ENCODE results near the gene OR51B2.
"Not testable (repeated sequence)": the region's sequence is repeated elsewhere in the genome, so short reads cannot be mapped to it uniquely, and the experiment has no call there.

Gene OR51B2

GRCh38 chr11:5324197-5324596, at the start of gene OR51B2:
Gene OR51B2, minus strand, starts transcription at chr11:5324297. Its CDS starts 0 bp downstream, at chr11:5324297.
- DNase-seq, result no peak

GRCh38 chr11:5369789-5370188, 45.7 kb upstream of the OR51B2 start:
- DNase-seq, result no peak

DNA sequence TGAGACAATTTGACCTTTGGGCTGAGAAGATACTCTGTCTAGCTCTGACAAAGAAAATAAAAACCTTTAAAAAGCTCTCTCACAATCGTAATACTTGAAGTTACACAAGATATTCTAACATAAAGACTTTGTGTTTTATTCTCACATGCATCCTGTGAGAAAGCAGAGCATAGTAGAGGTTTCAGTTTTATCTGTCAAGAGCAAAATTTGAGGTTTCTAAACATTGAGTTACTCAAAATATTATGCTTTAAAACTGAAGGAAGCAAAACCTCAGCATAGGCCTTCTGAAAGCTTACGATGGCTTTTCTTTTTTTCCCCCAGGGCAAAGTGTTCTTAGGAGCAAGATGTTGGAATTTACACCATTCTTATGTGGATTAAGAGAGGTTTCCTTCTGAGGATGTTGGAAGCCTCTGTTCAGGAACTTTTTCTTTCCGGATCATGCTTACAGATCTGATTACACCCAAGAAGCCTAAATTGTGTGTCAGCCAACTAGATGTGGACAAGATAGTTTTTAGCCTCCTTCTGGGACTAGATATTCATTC, 44.5 kb upstream of the OR51B2 start:
- no peak for DNase-seq

DNA sequence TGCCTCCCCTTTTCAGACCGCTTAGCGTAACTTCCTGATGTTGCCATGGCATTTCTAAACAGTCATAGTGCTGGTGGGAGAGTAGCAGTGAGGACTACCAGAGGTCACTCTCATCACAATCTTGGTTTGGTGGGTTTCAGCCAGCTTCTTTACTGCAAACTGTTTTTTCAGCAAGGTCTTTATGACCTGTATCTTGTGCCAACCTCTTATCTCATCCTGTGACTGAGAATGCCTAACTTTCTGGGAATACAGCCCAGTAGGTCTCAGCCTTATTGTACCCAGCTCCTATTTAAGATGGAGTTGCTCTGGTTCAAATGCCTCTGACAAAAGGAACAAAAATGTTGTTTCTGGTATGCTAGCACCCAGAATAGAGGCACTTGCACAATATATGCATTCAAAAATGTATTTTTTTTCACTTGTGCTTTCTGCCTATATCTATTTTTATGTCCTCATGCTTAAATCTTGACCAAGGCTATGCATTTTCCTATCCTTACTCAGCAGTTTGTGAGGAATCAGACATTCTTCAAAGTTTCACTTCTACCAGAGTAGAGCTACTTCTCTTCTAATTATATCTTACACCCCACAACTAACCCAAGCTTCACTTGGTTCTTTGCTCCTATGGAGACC, 43.5 kb upstream of the OR51B2 start:
- no peak for DNase-seq

- DNase-seq, result no peak
Measured at GRCh38 chr11:5366856-5367255, 42.8 kb upstream of the OR51B2 start.

DNA sequence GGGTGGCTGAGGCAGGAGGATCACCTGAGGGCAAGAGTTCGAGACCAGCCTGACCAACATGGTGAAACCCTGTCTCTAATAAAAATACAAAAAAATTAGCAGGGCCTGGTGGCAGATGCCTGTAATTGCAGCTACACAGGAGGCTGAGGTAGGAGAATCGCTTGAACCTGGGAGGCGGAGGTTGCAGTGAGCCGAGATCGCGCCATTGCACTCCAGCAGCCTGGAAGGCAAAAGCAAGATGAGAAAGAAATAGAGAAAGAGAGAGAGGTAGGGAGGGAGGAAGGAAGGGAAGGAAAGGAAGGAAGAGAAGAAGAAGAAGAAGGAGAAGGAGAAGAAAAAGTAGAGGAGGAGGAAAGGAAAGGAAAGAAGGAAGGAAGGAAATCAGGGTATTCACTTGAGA, 42.3 kb upstream of the OR51B2 start:
- DNase-seq, result not testable (repeated sequence)

GRCh38 chr11:5364214-5364613, 40.1 kb upstream of the OR51B2 start:
- no peak for DNase-seq

DNA sequence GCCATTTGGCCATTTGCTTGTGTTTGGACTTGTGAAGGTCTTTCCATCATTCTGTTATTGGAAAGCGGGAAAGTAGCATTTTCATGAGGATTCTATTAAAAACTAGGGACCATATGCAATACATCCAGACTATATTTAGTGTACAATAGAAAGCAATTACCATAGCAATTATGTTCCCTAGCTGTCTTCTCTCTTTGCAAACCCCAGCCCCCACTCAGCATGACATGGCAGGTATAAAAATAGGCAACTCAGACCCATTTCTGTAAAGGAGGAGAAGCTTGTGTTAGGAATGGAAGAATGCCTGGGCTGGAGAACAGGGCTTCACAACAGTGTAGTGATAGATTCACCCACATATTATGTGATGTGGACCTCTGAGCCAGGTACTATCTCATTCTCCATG, 39.6 kb upstream of the OR51B2 start:
- no peak for DNase-seq

DNA sequence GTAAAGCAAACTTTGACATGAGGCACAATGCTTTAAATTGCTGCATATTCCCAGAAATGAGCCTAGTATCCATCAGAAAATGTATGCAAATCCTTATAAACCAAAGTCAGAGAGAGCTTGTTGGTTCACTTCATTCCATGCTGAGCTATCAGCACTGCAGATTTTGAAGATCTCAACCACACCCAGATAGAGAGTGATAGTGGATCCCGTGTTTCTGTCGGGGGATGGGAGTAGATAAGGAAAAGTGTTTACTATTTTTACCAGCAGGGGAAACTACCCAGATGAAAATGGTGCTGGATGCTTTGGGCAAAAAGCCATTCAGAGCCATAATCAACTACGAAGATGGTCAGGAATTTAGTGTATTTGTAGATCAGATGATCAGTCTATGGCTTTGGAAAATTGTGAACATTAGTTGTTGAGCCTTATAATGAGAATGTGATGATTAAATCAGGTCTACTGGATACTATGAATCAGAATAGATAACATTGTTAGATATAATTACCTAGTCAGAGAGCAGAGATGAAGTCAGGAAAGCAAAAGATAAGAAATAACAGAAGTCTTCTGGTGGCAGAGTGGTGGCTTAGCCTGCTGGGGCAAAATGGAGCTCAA, 38.0 kb upstream of the OR51B2 start:
- DNase-seq, result no peak

GRCh38 chr11:5356031-5356430, 31.9 kb upstream of the OR51B2 start:
- DNase-seq, result not testable (repeated sequence)

DNA sequence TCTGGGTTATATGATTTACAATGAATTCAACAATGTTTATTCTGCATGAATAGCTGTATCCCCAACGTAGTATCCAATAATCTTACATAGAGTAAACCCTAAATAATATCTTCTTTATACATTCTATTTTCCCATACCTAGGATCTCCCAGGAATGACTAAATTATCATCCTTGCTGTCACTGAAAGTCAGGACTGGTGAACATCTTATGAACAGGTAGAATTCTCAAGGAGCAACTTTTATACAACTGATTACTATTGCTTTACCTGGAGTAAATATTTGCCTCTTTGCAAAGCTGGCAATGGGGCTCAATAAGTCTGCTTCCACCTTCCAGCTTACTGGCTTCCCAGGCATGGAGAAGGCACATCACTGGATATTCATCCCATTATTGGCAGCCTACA, 27.1 kb upstream of the OR51B2 start, which contains the start of gene OR51B6:
TSS of gene OR51B6 (plus strand) at position 301 of the 400 bp plus-strand sequence. CDS start at position 301, 0 bp downstream.
- DNase-seq, result no peak

- no peak for DNase-seq
Measured at GRCh38 chr11:5349550-5349949, 25.5 kb upstream of the OR51B2 start.

- DNase-seq, result no peak
Measured at GRCh38 chr11:5348551-5349194, 24.6 kb upstream of the OR51B2 start.

GRCh38 chr11:5345831-5346230, 21.7 kb upstream of the OR51B2 start:
- no peak for DNase-seq

DNA sequence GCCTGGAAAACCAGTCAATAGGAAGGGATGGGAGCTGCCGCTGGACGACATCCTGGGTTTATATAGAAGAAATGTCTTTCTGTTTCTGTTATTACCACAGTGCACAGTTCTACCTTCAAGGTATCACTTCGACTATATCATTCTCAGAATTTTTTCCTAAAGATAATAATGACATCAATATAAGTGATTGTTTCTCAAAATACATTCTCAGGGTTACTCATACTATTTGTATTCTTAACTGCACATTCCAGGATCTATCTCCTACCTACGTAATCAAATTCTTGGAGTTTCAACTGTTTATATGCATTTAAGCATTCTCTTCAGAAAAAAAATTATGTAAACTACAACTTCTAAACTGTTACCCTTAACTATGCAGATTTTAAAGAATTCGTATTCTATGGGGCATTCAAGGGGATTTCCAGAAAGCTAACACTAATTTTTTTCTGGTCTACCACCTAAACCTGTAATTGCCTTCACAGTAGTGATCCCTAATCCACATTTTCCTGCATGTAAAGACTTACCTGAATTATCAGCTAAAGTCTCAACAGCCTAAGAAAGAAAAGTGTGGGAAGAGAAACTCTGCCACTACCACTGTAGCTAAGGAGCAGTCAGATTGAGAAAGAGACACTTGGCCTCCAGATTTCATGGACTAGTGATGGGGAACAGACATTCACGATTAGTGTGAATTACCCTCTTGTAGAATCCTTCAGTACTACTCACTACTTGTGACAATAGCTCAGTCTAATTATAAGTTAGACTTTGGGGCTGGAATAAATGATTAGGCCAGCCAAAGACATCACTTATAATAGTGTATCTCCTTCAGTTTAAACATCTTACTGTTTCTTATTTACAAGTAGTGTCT, 19.6 kb upstream of the OR51B2 start, which contains the start of gene OR51B5:
TSS of gene OR51B5 (minus strand) at position 51 of the 862 bp plus-strand sequence. CDS start at position 51, 0 bp downstream.
- DNase-seq, result no peak

DNA sequence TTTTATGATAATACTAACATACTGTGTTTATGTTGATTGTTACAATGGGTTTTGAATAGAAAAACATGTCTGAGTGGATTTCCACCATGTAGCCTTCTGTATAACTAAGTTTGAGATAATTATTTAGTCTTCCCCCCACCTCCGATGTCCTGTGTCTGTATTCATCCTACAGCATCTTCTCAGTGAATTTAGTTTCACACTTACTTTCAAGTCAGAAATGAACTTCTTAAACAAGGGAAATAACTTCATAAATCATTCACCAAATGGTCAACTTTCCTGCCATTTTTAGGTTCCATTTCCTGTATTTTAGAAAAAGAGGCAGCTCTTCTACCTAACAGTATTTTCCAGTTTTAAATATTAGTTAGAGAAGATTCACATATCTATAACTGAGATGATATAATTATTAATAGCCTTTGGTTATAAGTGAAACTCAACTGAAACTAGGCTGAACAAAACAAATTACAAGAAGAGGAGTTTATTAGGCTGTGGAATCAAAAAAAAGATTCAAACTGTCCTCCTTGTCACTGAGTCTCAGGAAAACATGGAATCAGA, 15.8 kb upstream of the OR51B2 start:
- no peak for DNase-seq

DNA sequence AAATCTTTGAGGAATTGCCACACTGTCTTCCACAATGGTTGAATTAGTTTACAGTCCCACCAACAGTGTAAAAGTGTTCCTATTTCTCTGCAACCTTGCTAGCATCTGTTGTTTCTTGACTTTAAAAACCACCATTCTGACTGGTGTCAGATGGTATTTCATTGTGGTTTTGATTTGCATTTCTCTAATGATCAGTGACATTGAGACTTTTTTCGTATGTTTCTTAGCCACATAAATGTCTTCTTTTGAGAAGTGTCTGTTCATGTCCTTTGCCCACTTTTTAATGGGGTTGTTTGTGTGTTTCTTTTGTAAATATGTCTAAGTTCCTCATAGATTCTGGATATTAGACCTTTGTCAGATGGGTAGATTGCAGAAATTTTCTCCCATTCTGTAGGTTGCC, 13.2 kb upstream of the OR51B2 start:
- DNase-seq, result not testable (repeated sequence)

DNA sequence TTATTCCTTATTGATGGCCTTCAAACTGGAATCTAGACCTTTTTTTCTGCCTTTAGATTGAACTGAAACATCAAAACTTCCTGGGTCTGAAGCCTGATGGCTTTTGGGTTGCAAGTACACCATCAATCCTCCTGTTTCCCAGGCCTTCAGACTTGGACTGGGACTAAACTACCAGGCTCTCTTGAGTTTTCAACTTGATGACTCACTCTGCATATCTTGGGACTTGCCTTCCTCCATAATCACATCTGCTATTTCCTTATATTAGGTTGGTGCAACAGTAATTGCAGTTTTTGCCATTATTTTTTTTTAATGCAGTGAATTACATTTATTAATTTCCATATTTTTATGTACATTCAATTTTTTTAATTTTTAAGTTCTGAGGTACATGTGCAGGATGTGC, 12.2 kb upstream of the OR51B2 start:
- DNase-seq, result no peak

DNA sequence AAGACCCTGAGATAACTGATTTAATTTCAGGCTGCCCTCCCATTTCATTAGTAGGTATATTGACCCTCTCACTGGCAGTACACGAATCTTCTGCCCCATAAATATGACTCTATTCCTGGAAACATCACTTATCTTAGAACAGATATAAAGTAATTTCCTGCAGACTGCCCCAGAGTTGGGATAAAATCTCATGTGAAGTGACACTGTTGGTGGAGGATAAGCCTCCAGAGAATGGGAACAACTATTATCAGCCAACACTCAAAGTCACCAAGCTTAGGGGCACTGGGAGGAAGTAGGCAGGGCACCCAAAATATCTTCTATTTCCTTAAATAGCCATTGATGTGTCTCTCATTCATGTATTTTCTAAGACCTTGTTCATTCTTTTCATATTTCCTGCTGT, 11.1 kb upstream of the OR51B2 start:
- no peak for DNase-seq

DNA sequence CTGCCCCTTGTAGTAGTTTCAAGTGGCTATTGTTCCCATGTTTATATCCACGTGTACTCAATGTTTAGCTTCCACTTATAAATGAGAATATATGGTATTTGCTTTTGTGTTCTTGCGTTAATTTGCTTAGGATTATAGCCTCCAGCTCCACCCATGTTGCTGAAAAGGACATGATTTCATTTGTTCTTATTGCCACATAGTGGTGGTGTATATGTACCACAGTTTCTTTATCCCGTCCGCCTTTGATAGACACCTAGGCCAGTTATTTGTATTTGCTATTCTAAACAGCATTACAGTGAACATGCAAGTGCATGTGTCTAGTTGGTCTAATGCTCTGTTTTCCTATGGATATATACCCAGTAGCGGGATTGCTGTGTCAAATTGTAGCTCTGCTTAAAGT, 6.8 kb downstream of the OR51B2 start:
- no peak for DNase-seq

DNA sequence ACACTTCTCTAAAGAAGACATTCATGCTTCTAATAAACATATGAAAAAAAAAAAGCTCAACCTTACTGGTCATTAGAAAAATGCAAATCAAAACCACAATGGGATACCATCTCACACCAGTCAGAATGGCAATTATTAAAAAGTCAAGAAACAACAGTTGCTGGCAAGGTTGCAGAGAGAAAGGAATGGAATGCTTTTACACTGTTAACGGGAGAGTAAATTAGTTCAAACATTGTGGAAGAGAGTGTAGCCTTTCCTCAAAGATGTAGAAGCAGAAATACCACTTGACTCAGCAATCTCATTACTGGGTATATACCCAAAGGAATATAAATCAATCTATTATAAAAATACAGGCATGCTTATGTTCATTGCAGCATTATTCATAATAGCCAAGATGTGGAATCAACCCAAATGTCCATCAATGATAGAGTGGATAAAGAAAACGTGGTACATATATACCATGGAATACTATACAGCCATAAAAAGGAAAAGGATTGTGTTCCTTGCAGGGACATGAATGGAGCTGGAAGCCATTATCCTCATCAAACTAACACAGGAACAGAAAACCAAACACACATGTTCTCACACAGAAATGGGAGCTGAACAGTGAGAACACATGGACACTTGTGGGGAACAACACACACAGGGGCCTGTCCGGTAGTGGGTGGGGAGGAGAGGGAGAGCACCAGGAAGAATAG, 10.6 kb downstream of the OR51B2 start:
- DNase-seq, result not testable (repeated sequence)

DNA sequence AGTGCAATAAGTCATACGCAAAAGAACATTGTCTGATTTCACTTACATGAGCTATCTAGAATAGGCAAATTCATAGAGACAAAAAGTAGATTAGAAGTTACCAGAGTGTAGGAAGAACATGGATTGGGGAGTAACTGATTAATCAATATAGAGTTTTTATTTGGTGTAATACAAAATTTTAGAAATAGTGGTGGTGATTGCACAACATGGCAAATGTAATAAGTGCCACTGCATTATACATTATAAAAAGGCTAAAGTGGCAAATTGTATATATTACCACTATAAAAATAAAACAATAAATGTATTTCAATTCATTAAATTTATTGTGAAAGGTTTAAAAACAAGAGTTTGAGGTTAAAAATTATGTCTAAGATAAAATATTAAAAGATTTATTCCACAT, 13.7 kb downstream of the OR51B2 start:
- DNase-seq, result no peak

All from activated T-cell treated with anti-CD3 and anti-CD28 coated beads, Interleukin-2, amount 50 U/mL, for 48 hours (primary cell).